ENCODE measurements around the gene ZFX.

ZFX gene

DNA sequence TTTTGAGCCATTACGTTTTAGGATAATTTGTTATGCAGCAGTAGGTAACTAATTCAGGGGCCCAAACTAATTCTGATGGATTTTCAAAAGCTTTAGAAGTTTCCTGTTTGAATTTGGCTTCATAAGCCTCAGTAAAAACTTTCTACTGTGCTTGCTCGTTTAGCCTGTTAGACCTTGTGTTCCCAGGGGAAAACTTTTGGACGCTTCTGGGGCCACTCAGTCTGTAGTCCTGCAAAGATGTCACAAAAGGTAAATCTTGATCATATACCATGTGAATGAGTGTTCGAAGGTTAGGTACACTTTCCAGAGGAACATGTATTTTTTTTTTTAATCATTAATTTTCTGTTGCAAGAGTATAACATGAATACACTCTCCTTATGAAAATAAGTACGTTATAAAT, 93.7 kb downstream of the ZFX start:
- no peak for DNase-seq

DNA sequence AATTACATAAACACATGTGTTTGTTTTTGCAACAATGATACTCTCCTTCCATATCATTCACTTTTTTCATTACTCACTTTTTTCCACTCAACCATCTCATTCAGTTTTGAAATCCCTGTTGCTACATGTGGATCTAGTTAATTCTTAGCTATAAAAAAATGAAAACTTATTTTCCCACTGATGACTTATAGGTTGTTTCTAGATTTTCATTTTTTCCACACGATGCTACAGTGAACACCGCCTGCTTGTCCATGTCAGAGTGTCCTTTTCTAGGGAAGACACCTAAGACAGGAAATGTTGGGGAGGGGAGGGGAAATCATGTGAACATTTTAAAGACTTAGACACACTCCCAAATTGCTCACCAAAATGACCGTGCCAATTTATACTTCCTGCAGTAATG, 94.2 kb downstream of the ZFX start:
- DNase-seq, result peak; percentile 20

DNA sequence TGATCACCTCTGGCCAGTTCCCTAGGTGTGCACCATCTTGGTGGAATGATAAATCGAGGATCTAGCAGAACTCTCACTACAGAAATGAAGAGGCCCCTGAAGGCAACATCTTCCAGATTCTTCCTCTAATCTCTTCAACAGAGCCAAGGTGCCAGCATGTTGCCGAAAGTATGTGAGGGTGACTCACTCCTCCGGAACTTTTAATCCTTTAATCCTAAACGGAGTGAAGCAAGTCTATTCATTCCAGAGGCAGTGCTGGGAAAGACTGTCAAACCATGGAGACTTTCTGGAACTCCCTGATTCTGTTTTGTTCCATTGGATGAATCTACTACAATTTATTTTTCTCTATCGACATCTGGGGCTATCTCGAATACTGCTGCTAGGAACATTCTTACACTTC, 95.7 kb downstream of the ZFX start:
- DNase-seq, result peak; percentile 62

DNA sequence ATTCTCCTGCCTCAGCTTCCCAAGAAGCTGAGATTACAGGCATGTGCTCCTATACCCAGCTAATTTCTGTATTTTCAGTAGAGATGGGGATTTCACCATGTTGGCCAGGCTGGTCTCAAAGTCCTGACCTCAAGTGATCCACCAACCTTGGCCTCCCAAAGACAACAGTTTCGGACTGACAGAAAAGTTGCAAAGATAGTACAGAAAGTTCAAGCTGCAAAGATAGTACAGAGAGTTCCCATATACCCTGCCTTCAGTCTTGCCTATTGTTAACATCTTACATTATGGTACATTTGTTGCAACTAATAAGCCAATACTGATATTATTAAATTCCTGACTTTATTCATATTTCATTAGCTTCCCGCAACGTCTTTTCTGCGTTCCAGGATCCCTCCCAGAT, 98.5 kb downstream of the ZFX start:
- no peak for DNase-seq

DNA sequence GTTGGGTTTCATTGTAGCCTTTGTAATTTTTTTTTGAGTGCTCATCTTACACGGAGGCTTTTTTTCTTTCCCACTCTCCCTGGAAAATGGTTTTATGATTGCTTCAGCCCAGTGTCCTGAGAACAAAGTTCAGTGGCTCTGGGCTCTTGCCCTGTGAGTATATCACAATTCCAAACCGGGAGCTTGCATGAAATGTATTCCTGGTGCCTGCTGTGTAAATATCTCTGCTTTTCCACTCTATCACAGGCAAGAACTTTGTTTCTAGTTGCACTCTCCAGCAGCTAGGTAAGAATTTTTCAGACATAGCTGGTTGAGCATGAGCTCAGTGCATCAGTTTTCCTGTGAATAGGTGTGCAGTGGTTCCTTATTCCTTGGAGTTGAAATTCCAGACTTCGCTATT, 103.5 kb downstream of the ZFX start:
- DNase-seq, result no peak

- no peak for DNase-seq
Observed at GRCh38 chrX:24253469-24253868, 103.9 kb downstream of the ZFX start.

DNA sequence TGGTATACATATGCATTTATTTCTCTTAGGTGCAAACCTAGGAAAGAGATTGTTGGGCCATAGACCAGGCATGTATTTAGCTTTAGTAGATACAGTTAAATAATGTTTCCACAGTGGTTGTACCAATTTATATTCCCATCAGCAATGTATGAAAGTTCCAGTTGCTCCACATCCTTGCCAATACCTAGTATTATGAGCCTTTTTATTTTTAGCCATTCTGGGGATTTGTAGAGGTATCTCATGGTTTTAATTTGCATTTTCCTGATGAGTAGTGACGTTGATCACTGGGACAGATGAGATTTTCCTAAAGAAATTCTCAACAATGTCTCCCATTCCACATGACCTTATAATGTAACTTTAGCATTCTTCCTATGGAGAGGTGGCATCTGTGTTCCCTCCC, 107.5 kb downstream of the ZFX start:
- DNase-seq, result no peak

GRCh38 chrX:24259544-24260240, 110.2 kb downstream of the ZFX start:
- DNase-seq, result peak; percentile 36

- DNase-seq, result no peak
Observed at GRCh38 chrX:24260842-24261550, 111.5 kb downstream of the ZFX start.

GRCh38 chrX:24262309-24262708, 112.8 kb downstream of the ZFX start:
- no peak for DNase-seq

DNA sequence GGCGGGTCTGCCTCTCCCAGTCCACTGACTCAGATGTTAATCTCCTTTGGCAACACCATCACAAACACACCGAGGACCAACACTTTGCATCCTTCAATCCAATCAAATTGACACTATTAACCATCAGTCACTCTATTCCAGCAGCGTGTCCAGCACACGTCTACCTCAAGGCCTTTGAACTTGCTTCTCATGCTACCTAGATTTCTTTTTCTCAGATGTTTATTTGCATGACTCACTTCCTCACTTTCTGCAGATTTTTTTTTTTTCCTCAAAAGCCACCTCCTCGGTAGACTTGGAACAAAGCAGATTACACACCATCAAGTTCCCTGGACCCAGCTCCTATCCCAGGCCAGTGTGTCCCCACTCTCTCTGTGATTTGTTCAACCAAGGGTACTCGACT, 114.9 kb downstream of the ZFX start:
- no peak for DNase-seq

Measured in HCEC 1CT (cell line).